Esophagus muscularis mucosa (tissue), 4 donors: ENCODE results near the gene KLF16. TPM values are rescaled to one million over a fixed set of nuclear protein-coding genes. Genes with fewer than 3 reads are reported as not detected.

Experiments used
- DNase-seq: peaks from one replicate; pipeline ENCODE4 v3.0.0-alpha.2; 2017; ENCODE audit errors: extremely low spot score
- H3K27ac ChIP-seq, 4 donors: fragments of 200-600 bp; sonication (generic); replicated peaks in 1 of 4; 1 replicate in 3 of 4; 2 replicates in 1 of 4; pipeline ENCODE4 v1.5.1; 2016 to 2019; ENCODE audit warnings: mild to moderate bottlenecking in 1 of 4
- H3K27me3 ChIP-seq, 4 donors: fragments of 200-600 bp; sonication (generic); one replicate each; pipeline versions ENCODE4 v1.5.1 to v1.6.0; 2016 to 2019
- H3K36me3 ChIP-seq, 4 donors: fragments of 200-600 bp; sonication (generic); one replicate each; pipeline ENCODE4 v1.5.1; 2016 to 2019
- H3K4me1 ChIP-seq, 4 donors: fragments of 200-600 bp; sonication (generic); one replicate each; pipeline ENCODE4 v1.5.1; 2016 to 2019
- H3K4me3 ChIP-seq, 4 donors: fragments of 200-600 bp; sonication (generic); 1 replicate in 2 of 4; 2 replicates in 2 of 4; pipeline ENCODE4 v1.5.1; 2016 to 2019; ENCODE audit warnings: mild to moderate bottlenecking in 4 of 4, moderate library complexity in 1 of 4
- H3K9me3 ChIP-seq, 4 donors: fragments of 200-600 bp; sonication (generic); 1 replicate in 3 of 4; 2 replicates in 1 of 4; pipeline ENCODE4 v1.5.1; 2016 to 2019
- EP300 ChIP-seq: sonication (generic); formaldehyde crosslinking; IDR thresholded peaks from one replicate; pipeline ENCODE4 v1.6.1; 2017; ENCODE audit warnings: antibody characterized with exemption
- POLR2A ChIP-seq: fragments of 450-650 bp; IDR thresholded peaks from one replicate; pipeline ENCODE4 v1.6.1; 2017; ENCODE audit warnings: antibody characterized with exemption, moderate library complexity, mild to moderate bottlenecking, low read depth
- POLR2AphosphoS5 ChIP-seq, 2 donors: sonication (generic); formaldehyde crosslinking; IDR thresholded peaks; one replicate each; pipeline ENCODE4 v1.6.1; 2017; ENCODE audit warnings: antibody characterized with exemption in 2 of 2
- WGBS: methylation state at CpG from one replicate; pipeline ENCODE4 v1.1.5; 2018; 5-methylcytosine and 5-hydroxymethylcytosine counted together
- intact Hi-C: fragments of 100-400 bp; cut with DNase I; formaldehyde crosslinking; loops from one replicate; pipeline ENCODE4 v1.15.1; 2023
- total RNA-seq, 4 donors: library from RNA; depleted of rRNA; stranded (reverse); fragments of >200 nt; gene quantifications; one replicate each; pipeline versions ENCODE4 v1.1.0 to v1.2.1, GENCODE V29; 2016
- TF ChIP-seq, protein P1 (sequence below), 3 experiments: fragments of 200-600 bp in 2 of 3; fragments of 450-650 bp in 1 of 3; sonication (generic) in 2 of 3; IDR thresholded peaks; one replicate each; pipeline ENCODE4 v1.5.1; 2017 to 2019; ENCODE audit warnings: antibody characterized with exemption in 3 of 3, mild to moderate bottlenecking in 2 of 3, moderate library complexity in 1 of 3

The KLF16 gene
- total RNA-seq, 4 donors from 2014 or later: 2.5 to 10.8 (median 8.5) TPM

DNA sequence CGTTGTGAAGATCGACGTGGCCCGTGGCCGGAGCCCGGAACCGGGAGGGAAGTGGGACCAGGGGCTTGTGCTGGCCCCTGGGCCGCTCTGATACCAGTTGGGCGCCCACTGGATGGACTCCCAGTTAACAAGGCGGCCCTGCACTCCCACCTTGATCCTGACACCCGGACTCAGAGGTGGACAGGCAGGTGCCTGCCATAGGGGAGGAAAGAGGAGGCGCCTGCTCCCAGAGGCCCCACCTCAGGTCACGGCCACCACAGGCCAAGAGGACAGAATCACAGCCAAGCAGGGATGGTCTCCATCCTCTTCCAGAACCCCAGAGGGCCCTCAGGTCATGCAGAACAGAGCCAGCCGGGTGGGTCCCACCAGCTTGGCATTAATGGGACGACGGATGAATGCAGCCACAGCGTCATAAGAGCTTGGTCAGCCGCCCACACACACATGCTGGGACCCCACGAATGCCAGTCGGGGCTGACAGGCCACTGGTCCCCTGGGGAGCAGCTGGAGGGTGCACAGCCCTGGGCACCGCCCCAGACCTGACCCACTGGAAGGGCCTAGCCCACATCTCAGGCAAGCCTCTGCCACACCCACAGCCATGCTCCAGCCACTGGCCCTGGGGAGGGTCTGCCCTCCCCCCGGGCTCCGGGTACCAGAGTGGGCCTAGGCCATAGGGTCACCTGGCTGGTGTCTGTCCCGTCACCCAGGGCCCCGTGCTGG lies 9.6 kb upstream of the KLF16 start:
- Histone ChIP-seq H3K9me3 (no peaks in the 10 kb centered on the region), H3K4me3 (peak overlapping the region; percentile 31 to 98 (median 59)), H3K4me1 (peaks cover 36 to 58% (median 53%) of the 10 kb centered on the region in 4 donors), H3K36me3 (peaks cover 3 to 22% (median 14%) of the 10 kb centered on the region in 4 donors), H3K27ac (peak overlapping the region; percentile 80 to 99 (median 90)), H3K27me3 (no peaks in the 10 kb centered on the region)
- 94% methylated on average over 15 of the region's 25 CpGs for WGBS
- DNase-seq: no peak
- intact Hi-C loops: no loop called here
- TF ChIP-seq POLR2A (no peak), POLR2AphosphoS5 (IDR thresholded peaks at IDR 0.05) (no peak), EP300 (no peak)
- TF ChIP-seq, protein P1, sequence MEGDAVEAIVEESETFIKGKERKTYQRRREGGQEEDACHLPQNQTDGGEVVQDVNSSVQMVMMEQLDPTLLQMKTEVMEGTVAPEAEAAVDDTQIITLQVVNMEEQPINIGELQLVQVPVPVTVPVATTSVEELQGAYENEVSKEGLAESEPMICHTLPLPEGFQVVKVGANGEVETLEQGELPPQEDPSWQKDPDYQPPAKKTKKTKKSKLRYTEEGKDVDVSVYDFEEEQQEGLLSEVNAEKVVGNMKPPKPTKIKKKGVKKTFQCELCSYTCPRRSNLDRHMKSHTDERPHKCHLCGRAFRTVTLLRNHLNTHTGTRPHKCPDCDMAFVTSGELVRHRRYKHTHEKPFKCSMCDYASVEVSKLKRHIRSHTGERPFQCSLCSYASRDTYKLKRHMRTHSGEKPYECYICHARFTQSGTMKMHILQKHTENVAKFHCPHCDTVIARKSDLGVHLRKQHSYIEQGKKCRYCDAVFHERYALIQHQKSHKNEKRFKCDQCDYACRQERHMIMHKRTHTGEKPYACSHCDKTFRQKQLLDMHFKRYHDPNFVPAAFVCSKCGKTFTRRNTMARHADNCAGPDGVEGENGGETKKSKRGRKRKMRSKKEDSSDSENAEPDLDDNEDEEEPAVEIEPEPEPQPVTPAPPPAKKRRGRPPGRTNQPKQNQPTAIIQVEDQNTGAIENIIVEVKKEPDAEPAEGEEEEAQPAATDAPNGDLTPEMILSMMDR (IDR thresholded peaks at IDR 0.05): no peak

GRCh38 chr19:1871630-1872029 lies 8.3 kb upstream of the KLF16 start:
- no peak for TF ChIP-seq POLR2A
- TF ChIP-seq, protein P1 (IDR thresholded peaks at IDR 0.05): no peak
- no peak for TF ChIP-seq EP300
- TF ChIP-seq POLR2AphosphoS5 (IDR thresholded peaks at IDR 0.05): no peak
- peak overlapping the region in 1 of 4 donors; percentile 99 for H3K27ac ChIP-seq
- no peaks in the 10 kb centered on the region for H3K9me3 ChIP-seq
- peaks cover 36 to 54% (median 48%) of the 10 kb centered on the region in 4 donors for H3K4me1 ChIP-seq
- peaks cover 3 to 22% (median 14%) of the 10 kb centered on the region in 4 donors for H3K36me3 ChIP-seq
- 94% methylated on average over 4 of the region's 13 CpGs for WGBS
- intact Hi-C loops: no loop called here
- no peak overlapping the region for H3K4me3 ChIP-seq
- H3K27me3 ChIP-seq: no peaks in the 10 kb centered on the region
- no peak for DNase-seq

DNA sequence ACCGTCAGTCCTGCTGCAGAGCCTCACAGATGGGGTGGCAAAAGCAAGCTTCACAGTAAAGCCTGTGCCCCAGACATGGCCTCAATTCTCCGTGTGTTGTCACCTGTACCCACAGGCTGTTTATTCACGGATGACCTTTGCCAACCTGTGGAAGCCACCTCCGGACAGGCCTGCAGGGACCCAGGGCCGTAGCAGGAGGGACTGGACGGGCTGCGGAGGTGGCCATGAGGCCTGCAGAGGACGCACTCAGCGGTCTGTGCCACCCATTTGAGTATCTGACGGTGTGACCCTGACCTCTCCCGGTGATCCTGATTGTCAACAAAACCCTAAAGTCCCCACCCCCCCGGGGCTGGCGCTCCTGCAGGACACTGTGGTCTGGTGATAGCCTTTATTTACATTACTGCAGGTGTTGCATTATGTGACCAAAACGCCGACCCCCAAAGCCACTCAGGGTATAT lies 7.8 kb upstream of the KLF16 start:
- no peaks in the 10 kb centered on the region for H3K9me3 ChIP-seq
- H3K27ac ChIP-seq: peak overlapping the region in 1 of 4 donors; percentile 99
- 86% methylated on average over 9 of the region's 15 CpGs for WGBS
- TF ChIP-seq POLR2A (no peak), POLR2AphosphoS5 (IDR thresholded peaks at IDR 0.05) (no peak), EP300 (no peak)
- TF ChIP-seq, protein P1 (IDR thresholded peaks at IDR 0.05): no peak
- DNase-seq: no peak
- no peaks in the 10 kb centered on the region for H3K27me3 ChIP-seq
- H3K4me3 ChIP-seq: no peak overlapping the region
- H3K36me3 ChIP-seq: peaks cover 3 to 22% (median 14%) of the 10 kb centered on the region in 4 donors
- intact Hi-C loops: no loop called here
- H3K4me1 ChIP-seq: peaks cover 32 to 50% (median 43%) of the 10 kb centered on the region in 4 donors

DNA sequence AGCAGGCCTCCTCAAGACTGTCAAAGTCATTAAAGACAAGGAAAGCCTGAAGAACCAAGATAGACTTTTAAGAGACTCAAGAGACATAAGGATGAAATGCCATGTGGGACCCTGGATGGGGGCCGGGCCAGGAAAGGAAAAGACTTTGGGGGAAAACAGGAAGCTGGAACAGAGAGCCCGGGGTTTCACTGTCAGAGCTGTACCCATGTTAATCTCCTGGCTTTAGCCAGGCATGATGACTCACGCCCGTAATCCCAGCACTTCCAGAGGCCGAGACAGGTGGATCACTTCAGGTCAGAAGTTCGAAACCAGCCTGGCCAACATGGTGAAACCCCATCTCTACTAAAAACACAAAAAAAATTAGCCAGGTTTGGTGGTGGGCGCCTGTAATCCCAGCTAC lies 5.6 kb upstream of the KLF16 start:
- Histone ChIP-seq H3K4me1 (peaks cover 27 to 48% (median 39%) of the 10 kb centered on the region in 4 donors), H3K36me3 (peaks cover 3 to 22% (median 14%) of the 10 kb centered on the region in 4 donors), H3K4me3 (no peak overlapping the region), H3K27ac (peak overlapping the region in 1 of 4 donors; percentile 14), H3K27me3 (no peaks in the 10 kb centered on the region), H3K9me3 (no peaks in the 10 kb centered on the region)
- intact Hi-C loops: no loop called here
- WGBS: 87% methylated on average over 7 of the region's 7 CpGs
- no peak for DNase-seq
- TF ChIP-seq, protein P1 (IDR thresholded peaks at IDR 0.05): no peak
- TF ChIP-seq POLR2A (no peak), POLR2AphosphoS5 (IDR thresholded peaks at IDR 0.05) (no peak), EP300 (no peak)
